Right cardiac atrium (tissue), 5 donors: ENCODE data around the gene EHD3. TPM values are rescaled to one million over a fixed set of nuclear protein-coding genes. Genes with fewer than 3 reads are reported as not detected.

ENCODE experiments used
- ATAC-seq, 2 donors: fragments of 200-7000 bp; cut with Tn5 transposase; one replicate each; pipeline versions ENCODE4 v1.8.0 to v1.9.1; 2020; ENCODE audit warnings: moderate library complexity in 2 of 2, mild to moderate bottlenecking in 1 of 2
- DNase-seq, 3 donors: peaks; one replicate each; pipeline ENCODE4 v3.0.0-alpha.2; 2020
- H3K27ac ChIP-seq: one replicate; pipeline ENCODE4 v1.5.1; 2013; ENCODE audit warnings: mild to moderate bottlenecking, low read length, control low read depth, moderate library complexity
- H3K27me3 ChIP-seq: one replicate; pipeline ENCODE4 v1.6.1; 2013; ENCODE audit not compliant: control insufficient read depth, insufficient read depth
- H3K4me1 ChIP-seq: one replicate; pipeline ENCODE4 v1.6.1; 2013; ENCODE audit warnings: low read length; ENCODE audit not compliant: control insufficient read depth, insufficient read depth
- H3K4me3 ChIP-seq: one replicate; pipeline ENCODE4 v1.5.1; 2013; ENCODE audit warnings: low read length, control low read depth
- H3K9me3 ChIP-seq: one replicate; pipeline ENCODE4 v1.6.1; 2013; ENCODE audit warnings: low read length; ENCODE audit not compliant: control insufficient read depth
- WGBS: extraction: QIAGEN DNeasy Blood & Tissue Kit; methylation state at CpG from one replicate; pipeline ENCODE4 v1.1.7; 2013; 5-methylcytosine and 5-hydroxymethylcytosine counted together
- intact Hi-C, 4 donors: fragments of 100-400 bp; cut with DNase I; formaldehyde crosslinking; loops; one replicate each; pipeline versions ENCODE4 v1.11.0 to v1.14.0; 2022 to 2023
- polyA plus RNA-seq: library from polyadenylated mRNA; stranded (reverse); fragments of 200-250 nt; gene quantifications from one replicate; pipeline ENCODE4 v1.2.3, GENCODE V29; 2013
- total RNA-seq, 4 donors: library from RNA; stranded (reverse); fragmentation: NEBNext Ultra II Directional; extraction: Animal tissue kit (Norgen Biotek cat#: 25700); gene quantifications; one replicate each; pipeline ENCODE4 v1.2.1, GENCODE V29; 2021
- donor health status: healthy with polysubstance abuse.
- donor health status: DM: no; HTN: yes; CAD: no.
- donor health status: DM: no; HTN: no; CAD: no.
- donor health status: DM: no; HTN: yes; CAD: no; lungs with severe emphysema.
- donor health status: DM: yes; HTN: yes; CAD: no.

EHD3 gene
- total and polyA plus RNA-seq, 5 donors = 7.4 to 13.3 (median 10.4) TPM

GRCh38 chr2:31226266-31226665 is 7.7 kb upstream of the EHD3 start:
- intact Hi-C loops = loop anchor here in 1 of 4 donors (5.0 kb wide), 1 partner anchor 106 kb away; no protein-coding TSS in a partner anchor

DNA sequence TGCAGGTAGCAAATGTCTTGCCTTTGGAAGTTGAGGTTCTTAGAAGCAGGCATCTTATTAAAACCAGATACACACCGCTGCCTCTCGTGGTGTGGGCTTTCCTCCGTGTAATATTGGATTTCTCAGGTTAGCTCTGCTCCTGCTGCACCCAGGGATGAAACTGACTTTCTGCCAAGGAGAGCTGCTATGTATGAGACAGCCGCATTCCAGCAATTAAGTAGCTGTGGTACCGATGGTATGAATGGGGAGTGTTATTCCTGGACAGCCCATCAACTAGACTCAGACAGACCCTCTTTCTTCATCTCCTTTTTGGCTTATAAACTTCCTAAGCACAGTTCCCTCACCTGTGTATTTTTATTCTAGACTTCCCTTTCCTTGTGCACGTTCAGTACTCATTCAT is 6.8 kb upstream of the EHD3 start:
- intact Hi-C loops = loop anchor here in 1 of 4 donors (5.0 kb wide), 1 partner anchor 105 kb away; no protein-coding TSS in a partner anchor
- no peak for DNase-seq
- Histone ChIP-seq H3K9me3 (no peaks in the 10 kb centered on the region), H3K4me3 (no peak overlapping the region), H3K4me1 (no peaks in the 10 kb centered on the region), H3K27me3 (no peaks in the 10 kb centered on the region), H3K27ac (no peak overlapping the region)
- no peak for ATAC-seq
- 53% methylated on average over 6 of the region's 6 CpGs for WGBS

More at GRCh38 chr2:31226266-31226665, 7.7 kb upstream of the EHD3 start:
- Histone ChIP-seq H3K4me3 (no peak overlapping the region), H3K27ac (no peak overlapping the region), H3K27me3 (no peaks in the 10 kb centered on the region), H3K9me3 (no peaks in the 10 kb centered on the region), H3K4me1 (no peaks in the 10 kb centered on the region)
- DNase-seq (no peak), ATAC-seq (no peak)
- WGBS = 33% methylated on average over 2 of the region's 2 CpGs

DNA sequence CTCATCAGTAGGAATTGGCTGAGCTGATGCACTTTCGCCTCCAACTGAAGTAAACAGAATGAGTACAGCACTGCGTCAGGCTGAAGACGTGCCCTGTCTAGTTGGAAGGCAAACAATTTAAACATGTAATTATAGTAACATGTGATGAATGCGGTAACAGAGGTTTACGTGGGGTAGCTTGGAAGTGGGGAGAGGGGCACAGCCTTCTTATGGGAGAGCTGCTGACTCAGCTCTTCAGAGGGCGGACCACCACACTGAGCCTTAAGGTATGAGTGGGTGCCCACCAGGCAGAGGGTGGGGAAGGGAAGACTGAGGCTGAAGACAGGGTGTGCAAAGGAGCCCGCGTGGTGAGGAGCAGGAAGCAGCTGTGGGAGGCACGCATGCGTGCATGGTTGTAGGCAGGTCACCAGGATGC is 6.2 kb upstream of the EHD3 start:
- ATAC-seq = no peak
- no peak overlapping the region for H3K27ac ChIP-seq
- 75% methylated on average over 10 of the region's 10 CpGs for WGBS

GRCh38 chr2:31228717-31229116 is 5.2 kb upstream of the EHD3 start:
- no peaks in the 10 kb centered on the region for H3K9me3 ChIP-seq
- DNase-seq (no peak), ATAC-seq (no peak)
- peaks cover 3% of the 10 kb centered on the region for H3K4me1 ChIP-seq
- intact Hi-C loops = loop anchor here in 1 of 4 donors (5.0 kb wide), 1 partner anchor 104 kb away; no protein-coding TSS in a partner anchor
- no peak overlapping the region for H3K4me3 ChIP-seq
- no peak overlapping the region for H3K27ac ChIP-seq
- 89% methylated on average over 3 of the region's 3 CpGs for WGBS
- no peaks in the 10 kb centered on the region for H3K27me3 ChIP-seq

More for the DNA sequence above, 6.2 kb upstream of the EHD3 start:
- intact Hi-C loops = loop anchor here in 1 of 4 donors (5.0 kb wide), 1 partner anchor 105 kb away; no protein-coding TSS in a partner anchor
- no peaks in the 10 kb centered on the region for H3K9me3 ChIP-seq
- no peak overlapping the region for H3K4me3 ChIP-seq
- no peaks in the 10 kb centered on the region for H3K27me3 ChIP-seq
- DNase-seq = no peak
- no peaks in the 10 kb centered on the region for H3K4me1 ChIP-seq

DNA sequence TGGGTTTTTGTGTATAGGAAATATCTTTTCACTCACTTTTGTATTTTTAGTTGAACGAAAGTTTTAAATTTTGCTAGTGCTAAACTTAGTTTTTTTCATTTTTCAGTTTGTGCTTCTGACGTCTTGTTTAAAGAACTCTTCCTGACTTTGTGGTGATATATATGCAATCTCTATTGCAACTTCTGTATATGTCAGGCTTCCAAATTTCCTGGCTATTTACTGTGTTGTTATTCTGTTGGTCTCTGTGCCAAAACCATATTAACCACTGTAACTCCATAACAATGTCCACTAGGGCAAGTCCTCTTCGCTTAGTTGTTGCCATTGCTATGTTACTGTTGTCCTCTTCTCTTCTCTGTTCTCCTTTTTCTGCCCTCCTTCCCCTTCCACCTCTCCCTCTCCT is 3.2 kb upstream of the EHD3 start:
- Histone ChIP-seq H3K4me1 (peaks cover 5% of the 10 kb centered on the region), H3K27ac (no peak overlapping the region), H3K9me3 (no peaks in the 10 kb centered on the region), H3K4me3 (no peak overlapping the region), H3K27me3 (no peaks in the 10 kb centered on the region)
- DNase-seq = no peak
- WGBS = 75% methylated on average over 3 of the region's 3 CpGs
- intact Hi-C loops = loop anchor here in 1 of 4 donors (5.0 kb wide), 1 partner anchor 97 kb away; no protein-coding TSS in a partner anchor
- no peak for ATAC-seq

- H3K4me1 ChIP-seq = peaks cover 6% of the 10 kb centered on the region
- WGBS = 48% methylated on average over 15 of the region's 15 CpGs
- DNase-seq (peak in 1 of 3 donors; percentile 61), ATAC-seq (peak in 1 of 2 donors; percentile 12)
- intact Hi-C loops = loop anchor here in 1 of 4 donors (5.0 kb wide), 1 partner anchor 96 kb away; no protein-coding TSS in a partner anchor
- no peaks in the 10 kb centered on the region for H3K9me3 ChIP-seq
- H3K27ac ChIP-seq = no peak overlapping the region
- no peak overlapping the region for H3K4me3 ChIP-seq
- no peaks in the 10 kb centered on the region for H3K27me3 ChIP-seq
These were observed 2.2 kb upstream of the EHD3 start for GRCh38 chr2:31231571-31232302.

- DNase-seq (no peak), ATAC-seq (no peak)
- no peak overlapping the region for H3K4me3 ChIP-seq
- WGBS = 75% methylated on average over 4 of the region's 4 CpGs
- intact Hi-C loops = loop anchor here in 1 of 4 donors (5.0 kb wide), 1 partner anchor 95 kb away; no protein-coding TSS in a partner anchor
- H3K27me3 ChIP-seq = no peaks in the 10 kb centered on the region
- H3K4me1 ChIP-seq = peaks cover 6% of the 10 kb centered on the region
- H3K27ac ChIP-seq = no peak overlapping the region
- H3K9me3 ChIP-seq = no peaks in the 10 kb centered on the region
These were observed 1.4 kb upstream of the EHD3 start for GRCh38 chr2:31232586-31232985.

GRCh38 chr2:31233231-31233630 is 721 bp upstream of the EHD3 start:
- peaks cover 6% of the 10 kb centered on the region for H3K4me1 ChIP-seq
- no peak overlapping the region for H3K4me3 ChIP-seq
- no peaks in the 10 kb centered on the region for H3K9me3 ChIP-seq
- no peaks in the 10 kb centered on the region for H3K27me3 ChIP-seq
- DNase-seq = no peak
- WGBS = 87% methylated on average over 1 of the region's 1 CpG
- intact Hi-C loops = loop anchor here in 1 of 4 donors (5.0 kb wide), 1 partner anchor 94 kb away; no protein-coding TSS in a partner anchor
- ATAC-seq = peak in 1 of 2 donors; percentile 45
- H3K27ac ChIP-seq = no peak overlapping the region

GRCh38 chr2:31234683-31235503 is 941 bp downstream of the EHD3 start:
- DNase-seq (no peak), ATAC-seq (no peak)
- peaks cover 14% of the 10 kb centered on the region for H3K4me1 ChIP-seq
- H3K27me3 ChIP-seq = no peaks in the 10 kb centered on the region
- no peak overlapping the region for H3K27ac ChIP-seq
- peak overlapping the region; percentile 52 for H3K4me3 ChIP-seq
- H3K9me3 ChIP-seq = no peaks in the 10 kb centered on the region
- intact Hi-C loops = loop anchor here in 1 of 4 donors (5.0 kb wide), 1 partner anchor 92 kb away; no protein-coding TSS in a partner anchor
- 61% methylated on average over 17 of the region's 17 CpGs for WGBS

DNA sequence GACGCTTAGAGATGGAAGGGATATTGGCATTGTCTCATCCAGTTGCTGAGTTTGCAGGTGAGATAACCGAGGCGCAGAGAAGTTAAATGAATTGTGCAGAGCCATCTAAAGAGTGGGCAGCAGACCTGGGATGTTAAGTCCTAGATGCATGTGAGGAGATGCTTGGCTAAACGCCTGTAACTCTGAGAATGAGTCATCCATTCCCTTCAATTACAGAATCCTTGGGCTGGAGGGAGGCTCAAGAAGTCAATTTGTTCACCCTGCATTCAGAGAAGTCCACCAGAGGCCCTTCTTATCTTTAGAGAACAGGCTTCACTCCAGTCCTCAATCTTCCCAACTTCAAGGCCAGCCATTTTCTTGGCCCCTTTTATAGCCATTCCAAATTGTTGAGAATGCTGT is 1.6 kb downstream of the EHD3 start:
- intact Hi-C loops = no loop called here
- Histone ChIP-seq H3K9me3 (no peaks in the 10 kb centered on the region), H3K4me3 (no peak overlapping the region), H3K27me3 (no peaks in the 10 kb centered on the region), H3K27ac (no peak overlapping the region), H3K4me1 (peaks cover 17% of the 10 kb centered on the region)
- 71% methylated on average over 4 of the region's 4 CpGs for WGBS
- DNase-seq (no peak), ATAC-seq (no peak)
